Pons (tissue), 1 donor: ENCODE results near the gene BANF1.
A peak's percentile ranks its signal among the peaks of the same experiment; 100 is the strongest.
"Not testable (repeated sequence)": the region's sequence is repeated elsewhere in the genome, so short reads cannot be mapped to it uniquely, and the experiment has no call there.

Source experiments
- DNase-seq: peaks from one replicate; pipeline ENCODE4 v3.0.0-alpha.2; 2016; ENCODE audit warnings: low spot score

BANF1 gene

DNA sequence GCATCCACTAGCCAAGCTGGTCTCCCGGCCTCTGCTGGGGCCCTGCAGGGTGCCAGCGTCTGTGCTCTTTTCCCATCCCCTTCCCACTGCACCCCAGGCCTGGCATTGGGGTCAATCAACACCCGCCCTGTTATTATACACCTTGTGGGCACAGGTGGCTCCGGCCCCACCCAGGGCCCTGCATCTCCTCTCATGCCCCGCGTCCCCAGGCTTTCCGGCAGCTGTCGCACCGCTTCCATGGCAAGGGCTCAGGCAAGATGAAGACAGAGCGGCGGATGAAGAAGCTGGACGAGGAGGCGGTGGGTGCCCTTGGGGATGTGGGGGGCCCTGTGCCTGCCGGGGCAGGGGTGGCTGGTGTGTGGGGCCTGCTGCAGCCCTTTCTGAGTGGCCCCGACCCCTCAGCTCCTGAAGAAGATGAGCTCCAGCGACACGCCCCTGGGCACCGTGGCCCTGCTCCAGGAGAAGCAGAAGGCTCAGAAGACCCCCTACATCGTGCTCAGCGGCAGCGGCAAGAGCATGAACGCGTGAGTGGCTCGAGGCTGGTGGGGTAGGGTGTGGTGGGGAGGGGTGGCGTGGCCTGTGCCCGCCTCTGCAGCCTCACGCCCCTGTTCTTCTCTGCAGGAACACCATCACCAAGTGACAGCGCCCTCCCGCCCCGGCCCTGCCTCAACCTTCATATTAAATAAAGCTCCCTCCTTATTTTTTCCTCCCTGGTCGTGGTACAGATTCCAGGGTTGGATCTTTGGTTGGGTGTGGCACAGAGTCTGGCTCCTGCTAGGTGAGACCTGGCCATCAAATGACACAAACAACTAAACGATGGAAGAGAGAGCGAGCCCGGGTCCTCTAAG is 23.7 kb upstream of the BANF1 start:
- DNase-seq, result no peak

DNA sequence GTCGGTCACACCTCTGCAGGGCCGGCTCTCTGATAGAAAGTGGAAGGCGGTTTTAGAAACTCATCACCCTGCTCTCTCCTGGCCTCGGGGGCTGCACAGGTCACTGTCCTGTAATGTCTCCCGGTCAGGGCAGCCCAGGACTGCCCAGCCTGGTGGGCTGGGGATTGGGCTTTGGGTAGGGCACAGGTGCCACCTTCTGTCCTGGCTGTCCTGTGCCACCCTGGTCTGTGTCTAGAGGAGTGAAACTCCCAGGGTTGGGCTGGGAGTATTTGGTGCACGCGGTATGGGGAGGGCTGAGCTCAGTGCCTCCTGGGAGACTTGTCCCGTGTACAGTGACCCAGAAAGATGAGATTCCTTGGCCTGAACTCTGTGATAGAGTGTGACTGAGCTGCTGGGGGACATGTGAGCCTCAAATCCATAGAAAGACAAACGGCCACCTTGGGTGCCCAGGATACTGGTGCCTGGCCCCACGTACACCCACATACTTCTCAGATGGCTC is 23.0 kb upstream of the BANF1 start:
- DNase-seq, result no peak

DNA sequence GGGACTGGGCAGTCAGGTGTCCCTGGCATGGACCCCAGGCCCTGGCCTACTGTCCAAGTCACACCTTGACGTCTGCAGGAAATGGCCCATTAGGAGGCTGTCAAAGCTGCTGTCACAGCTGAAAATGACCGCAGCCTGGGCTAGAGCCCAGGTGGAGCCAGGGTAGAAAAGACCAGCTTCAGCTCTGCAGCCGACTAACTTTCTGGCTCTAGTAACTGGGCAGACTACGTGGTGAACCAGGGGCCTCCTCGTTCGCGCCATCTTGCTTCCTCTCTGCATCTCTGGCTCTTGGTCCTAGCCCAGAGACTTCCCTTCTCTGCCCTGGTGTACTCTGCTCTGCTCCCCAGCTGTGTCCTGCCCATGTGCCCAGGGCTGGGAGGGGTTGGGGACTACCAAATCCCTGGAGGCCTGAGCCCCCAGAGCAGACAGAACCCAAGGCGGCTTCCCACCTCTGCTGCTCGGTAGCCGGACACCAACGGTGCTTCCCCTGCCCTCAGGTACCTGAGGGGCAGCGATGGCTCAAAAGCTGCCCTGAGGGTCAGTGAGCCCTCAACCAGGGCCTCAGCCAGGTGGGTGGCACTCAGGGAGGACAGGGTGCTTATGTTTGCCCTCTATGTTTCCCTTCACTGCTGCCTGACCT is 21.1 kb upstream of the BANF1 start:
- no peak for DNase-seq

DNA sequence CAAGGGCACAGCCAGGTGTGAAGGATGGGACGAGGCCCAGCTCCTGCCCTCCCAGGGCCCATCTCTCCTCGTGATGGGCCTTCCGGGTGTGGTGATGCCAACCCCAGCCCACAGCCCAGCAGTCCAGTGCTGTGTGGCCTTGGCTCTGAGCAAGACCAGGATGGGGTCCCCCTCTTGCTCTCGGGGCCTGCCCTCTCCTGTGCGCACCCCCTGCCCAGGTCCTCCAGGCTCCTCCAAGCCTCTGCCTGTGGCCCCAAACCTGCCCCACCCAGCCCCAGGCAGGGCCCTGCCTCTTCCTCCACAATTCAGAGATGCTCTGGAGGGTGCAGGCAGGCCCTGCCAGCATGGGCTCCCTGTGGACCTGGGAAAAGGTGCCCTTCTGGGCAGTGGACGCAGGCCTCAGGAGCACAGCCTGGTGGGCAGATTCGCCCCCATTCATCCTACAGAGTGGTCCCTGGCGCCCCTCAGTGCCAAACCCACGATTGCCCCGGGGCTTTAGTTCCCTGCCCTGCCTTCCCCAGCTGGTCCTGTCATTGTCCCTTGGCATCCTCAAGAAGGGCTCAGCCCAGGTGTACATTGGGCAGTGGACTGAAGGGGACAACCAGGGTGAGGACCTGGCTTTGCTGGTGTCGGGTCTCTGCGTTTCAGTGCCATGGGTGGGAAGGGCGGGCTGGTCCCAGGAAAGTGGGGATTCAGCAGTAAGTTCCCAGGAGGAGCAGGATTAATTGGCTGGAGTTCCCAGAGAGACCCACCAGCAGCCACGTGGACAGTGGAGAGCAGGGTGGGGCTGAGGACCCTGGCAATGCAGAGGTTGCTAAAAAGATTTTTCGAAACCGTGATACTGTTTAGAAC is 20.1 kb upstream of the BANF1 start:
- no peak for DNase-seq

DNA sequence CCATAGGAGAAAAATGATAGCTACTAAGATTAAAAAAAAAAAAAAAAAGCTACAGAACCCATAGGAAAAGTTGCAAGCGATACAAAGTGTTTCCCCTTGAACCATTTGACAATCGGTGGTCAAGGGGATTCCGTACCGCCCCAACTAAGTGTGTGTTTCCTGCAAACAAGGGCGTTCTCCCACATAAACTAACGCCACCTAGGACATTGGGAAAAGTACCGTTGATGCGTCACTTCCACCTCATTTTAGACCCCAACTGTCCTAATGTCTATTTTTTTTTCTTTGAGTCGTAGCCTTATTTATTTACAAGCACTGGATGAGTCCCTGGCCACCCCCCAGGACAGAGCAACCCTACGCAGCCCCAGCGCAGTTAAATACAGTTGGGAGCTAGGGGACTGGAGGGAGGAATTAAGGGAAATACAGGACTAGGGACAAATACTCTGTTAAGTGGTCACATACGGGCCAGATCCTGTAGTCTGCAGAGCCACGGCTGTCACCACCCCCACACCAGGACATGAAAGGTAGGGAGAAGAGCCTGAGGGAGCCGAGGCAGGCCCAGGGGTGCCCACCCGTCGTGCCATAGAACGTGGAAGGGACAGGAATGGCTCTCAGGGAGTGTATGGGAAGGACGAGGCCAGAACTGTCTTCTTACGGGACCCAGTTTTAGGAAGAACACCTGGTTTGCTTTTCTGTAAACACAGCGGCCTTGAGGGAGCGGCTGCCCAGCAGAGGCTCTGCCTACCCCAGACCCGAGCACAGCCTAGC is 19.3 kb upstream of the BANF1 start:
- DNase-seq, result no peak

DNA sequence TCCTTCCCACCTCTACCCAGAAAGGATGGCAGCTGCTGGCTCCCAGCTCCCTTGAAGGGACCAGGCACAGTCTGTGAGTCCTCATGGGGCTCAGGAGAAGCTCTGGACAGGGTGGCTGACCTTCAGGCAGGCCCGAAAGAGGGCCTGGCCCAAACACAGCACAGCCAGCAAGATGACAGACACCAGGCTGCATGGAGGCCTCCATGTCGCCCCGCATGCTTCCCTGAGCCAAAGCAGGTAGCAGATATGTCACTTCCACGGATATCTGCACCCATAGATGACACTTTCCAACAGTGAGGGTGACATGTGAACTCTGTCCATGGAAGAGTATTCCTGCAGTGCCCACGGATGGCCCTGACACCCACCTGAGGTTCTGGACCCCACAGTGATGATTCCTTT is 18.7 kb upstream of the BANF1 start:
- no peak for DNase-seq

DNA sequence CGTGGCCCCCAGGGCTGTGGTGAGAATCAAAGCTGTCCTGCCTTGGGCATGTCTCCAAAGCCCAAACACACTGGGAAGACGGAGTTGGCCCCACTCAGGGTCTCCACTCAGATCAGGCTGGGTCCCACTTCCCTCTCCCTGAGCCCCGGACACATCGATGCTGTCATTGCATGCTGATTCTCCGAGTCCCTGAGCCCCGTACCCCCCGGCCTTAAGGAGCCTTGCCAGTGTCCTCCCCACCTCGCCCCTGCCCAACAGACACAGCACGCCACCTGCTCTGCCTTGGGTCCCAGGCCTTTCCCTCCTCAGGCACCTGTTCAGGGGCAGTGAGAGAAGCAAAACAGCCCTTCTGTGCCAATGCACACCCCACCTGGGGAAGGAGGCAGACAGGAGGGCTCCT is 15.0 kb upstream of the BANF1 start:
- DNase-seq, result no peak

DNA sequence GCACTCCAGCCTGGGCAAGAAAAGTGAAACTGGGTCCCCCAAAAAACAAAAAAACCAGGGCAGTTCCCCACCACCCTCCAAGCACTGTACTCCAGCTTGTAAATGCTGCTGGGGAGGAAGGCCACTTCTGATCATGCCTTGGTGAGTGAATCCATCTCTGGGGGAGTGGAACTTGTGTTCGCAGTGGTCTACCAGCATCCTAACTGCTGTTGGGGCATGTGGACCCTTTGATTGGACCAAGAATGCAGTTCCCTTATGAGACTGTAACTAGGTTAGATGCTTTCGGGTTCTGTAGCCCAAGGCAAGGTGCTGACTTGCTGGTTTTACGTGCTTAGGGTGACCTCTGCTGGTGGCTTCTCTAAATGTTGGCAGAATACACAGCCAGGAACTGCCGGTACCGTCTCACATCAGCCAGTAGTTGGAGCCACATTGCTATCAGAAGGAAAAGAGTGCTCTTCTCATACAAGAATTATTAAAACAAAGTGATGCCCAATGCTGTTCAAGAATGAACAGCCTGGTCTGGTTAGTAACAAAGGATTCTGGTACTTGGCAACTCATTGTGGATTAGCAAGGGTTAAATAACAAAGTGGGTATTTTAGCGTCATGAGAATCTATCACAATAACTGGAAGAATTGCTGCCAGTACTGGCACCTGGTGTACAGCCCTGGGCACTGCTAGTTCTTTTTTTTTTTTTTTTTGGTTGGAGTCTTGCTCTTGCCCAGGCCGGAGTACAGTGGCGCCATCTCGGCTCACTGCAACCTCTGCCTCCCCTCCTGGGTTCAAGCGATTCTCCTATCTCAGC is 13.3 kb upstream of the BANF1 start:
- DNase-seq, result peak; percentile 98

DNA sequence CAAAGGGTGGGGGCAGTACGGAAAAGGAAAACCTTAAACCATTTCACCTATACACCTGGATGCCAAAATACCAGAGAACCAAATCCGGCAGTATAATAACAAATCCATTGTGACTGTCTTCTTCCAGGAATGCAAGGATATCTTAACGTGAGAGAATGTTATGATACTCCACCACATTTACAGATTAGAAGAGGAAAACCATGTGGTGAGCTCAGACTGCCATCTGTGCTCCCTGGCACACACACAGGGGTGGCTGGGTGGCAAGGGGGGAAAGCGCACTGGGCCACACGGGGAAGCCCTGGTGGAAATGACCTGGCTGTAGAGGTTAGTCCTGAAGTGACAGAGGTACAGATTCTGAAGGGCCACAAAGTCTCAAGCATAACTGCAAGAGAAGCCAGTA is 10.2 kb upstream of the BANF1 start:
- no peak for DNase-seq

DNA sequence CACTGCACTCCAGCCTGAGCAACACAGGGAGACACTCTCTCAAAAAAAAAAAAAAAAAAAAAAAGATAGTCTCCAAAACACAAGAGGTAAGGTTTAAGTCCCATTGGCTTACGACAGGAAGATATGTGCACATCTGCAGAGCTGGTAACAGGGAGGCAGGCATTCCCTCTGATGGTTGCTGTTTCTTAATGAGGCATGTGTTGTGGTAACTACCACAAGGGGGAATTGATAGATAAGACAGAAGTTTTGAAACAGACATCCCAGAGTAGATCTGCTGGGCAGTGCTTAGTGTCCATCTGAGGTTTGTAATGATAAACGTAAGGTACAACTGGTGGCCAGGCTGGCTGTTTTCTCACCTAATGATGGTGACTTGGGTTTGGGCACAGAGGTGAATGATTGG is 5.0 kb upstream of the BANF1 start:
- DNase-seq, result no peak

DNA sequence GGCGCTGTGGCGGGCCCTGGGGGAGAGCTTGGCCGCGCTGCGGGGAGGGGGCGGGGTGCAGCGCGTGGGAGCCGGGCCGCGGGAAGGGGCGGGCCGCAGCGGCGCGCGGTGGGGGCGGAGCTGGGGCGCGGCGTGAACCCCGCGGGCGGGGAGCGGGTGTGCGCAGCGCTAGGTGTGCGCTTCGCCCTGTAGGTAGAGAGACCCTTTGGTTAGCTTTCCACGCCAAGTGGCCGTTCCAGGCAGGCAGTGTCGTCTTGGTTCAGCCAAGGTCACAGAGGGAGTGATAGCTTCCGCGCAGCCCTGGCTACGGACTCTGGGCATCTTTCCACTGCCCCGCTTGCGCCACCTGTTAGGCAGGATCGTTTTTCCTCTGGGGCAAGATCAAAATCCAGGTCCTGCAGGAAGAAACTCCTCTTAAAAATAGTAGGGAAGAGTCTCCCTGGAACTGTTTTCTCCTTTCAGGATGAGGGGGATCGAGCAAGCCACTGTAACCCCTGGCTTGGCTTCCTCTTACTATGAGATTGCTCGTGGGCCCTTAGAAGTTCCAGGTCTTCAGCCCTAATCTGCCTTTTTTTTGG is 434 bp downstream of the BANF1 start:
- DNase-seq, result no peak

DNA sequence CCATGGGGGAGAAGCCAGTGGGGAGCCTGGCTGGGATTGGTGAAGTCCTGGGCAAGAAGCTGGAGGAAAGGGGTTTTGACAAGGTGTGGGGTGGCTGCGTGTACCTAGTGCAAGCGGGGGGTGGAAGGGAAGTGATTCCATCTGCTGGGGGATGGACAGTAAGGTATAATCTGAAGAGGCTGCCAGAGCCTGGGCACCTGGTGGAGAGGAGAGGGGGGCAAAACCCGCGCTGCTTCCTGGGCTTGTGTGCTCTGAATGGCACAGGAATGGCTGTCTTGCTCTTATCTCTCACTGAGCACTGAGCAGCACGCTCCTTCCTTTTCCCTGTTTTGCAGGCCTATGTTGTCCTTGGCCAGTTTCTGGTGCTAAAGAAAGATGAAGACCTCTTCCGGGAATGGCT is 988 bp downstream of the BANF1 start:
- no peak for DNase-seq

DNA sequence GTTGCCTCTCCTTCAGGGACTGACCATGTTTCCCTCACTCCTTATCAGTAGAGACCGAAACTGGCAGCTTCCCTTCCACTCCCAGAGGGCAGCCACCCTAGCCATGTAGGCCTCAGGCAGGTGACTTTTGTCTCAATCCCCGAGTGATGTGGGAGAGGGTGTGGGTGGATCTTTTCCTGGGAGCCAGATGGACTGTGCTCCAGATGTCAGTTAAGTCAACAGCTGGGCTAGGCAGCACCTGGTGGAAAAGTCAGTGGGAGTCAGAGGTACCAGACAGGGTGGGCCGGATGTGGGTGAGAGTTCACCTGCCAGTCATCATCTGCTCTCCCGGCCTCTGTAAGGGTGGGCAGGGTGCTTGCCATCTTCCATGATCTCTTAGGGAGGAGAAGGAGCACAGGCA is 1.9 kb downstream of the BANF1 start:
- no peak for DNase-seq

DNA sequence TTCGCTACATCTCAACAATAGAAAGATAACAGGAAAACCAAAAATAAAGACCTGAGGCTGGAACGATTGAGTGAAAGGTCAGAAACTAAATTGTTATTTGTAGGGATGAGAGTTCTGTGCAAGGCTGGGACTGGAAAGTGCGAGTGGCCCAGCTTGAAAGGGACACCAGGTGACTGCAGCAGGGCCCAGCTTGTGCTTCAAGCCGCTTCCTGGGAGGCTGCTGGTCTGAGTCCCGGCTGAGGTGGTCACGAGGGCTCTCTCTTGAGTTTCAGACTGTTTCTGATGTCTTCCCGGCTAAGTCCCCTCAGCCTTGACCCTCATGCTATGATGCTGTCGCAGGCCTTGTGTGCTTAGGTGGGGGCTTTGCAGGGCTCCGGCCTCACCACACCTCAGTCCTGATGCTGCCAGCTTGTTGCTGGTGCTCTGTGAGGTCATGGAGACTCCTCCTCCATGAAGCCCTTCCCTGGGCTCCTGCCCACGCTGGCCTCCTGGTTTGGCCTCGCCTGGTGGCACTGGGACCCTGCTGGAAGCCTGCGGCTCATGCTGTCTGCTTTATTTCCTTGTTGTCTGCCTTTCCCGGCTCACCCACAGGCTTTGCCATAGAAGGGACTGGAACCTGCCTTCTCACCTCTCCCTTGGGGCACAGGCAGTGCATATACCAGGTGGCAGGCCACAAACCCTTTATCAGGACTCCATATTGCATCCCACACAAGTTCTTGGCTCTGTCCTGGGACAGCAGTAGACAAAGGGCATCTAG is 4.0 kb downstream of the BANF1 start:
- no peak for DNase-seq

DNA sequence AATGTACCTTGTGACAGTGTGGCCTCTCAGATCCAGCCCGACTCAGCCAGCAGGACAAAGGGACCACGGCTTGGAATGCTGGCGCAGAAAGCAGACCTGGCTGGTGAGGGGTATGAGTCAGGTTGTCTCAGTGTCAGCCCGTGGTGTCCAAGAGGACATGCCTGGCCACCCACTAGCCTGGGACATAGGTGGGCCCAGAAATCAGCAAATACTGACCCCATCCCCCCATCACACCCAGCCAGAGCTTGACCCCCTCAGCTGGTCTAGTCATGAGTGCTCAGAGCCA is 4.5 kb downstream of the BANF1 start:
- no peak for DNase-seq

DNA sequence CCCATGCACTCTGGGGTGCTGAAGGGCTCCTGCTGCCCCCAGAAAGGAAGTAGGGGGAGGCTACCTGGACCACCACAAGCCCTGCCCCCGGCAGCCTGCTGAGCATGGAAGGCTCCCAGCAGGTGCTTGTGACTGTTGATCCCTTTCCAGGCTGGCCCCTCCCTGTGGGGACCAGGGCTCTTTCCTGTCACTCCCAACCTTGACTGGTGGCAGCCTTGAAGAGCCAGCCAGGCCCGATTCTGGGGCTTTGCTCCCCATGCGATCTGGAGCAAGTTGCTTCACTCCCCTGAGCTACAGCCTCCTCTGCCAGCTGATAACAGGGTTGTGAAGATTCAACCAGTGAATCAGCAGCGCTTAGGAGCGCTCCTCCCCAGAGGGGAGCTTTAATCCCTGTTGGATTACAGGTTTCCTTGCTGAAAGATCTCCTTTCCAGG is 4.9 kb downstream of the BANF1 start:
- no peak for DNase-seq

DNA sequence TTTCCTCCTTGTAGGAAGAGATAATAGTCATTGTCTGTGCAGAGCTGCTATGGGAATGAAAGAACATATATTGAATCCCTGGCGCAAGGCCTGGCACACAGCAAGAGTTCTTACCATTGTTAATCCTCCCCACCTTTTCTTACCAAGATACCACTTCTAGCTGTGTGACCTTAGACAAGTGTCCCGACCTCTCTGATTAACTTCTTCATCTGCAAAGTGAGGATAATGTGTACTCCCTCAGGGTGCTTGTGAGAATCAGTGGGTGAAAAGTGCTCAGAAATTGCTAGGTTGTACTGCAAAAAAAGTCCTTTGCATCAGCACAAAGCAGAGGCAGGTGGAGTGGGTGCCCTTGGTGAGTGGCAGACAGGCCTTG is 5.8 kb downstream of the BANF1 start:
- DNase-seq, result no peak

DNA sequence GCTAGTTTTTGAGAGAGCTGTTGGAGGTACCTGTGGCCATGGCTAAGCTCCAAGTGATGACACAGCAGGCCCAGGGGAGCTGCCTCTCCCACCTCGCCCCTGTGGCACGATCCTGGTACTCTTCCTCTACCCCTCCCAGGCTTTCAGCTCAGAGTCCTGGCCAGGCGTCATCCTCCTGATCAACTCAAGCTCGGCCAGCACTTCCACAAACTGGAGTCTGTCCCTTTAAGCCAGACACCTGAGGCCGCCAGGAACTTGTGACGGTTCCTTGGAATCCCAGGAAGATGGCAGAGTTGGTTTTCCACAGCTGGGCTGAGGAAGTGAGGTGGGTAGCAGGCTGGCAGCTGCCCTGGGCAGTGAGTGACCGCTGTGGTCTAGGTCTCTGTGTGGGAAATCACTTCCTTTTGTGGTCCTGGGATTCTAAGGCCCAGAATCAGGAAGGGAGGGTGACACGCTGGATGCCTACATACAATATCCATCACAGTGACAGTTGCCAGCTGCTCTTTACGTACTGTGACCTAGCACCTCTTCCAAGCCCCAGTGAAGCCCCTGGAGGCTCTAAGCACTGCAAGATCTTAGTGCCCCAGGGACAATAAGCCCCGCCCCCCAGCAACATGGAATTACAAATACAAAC is 6.3 kb downstream of the BANF1 start:
- DNase-seq, result no peak

DNA sequence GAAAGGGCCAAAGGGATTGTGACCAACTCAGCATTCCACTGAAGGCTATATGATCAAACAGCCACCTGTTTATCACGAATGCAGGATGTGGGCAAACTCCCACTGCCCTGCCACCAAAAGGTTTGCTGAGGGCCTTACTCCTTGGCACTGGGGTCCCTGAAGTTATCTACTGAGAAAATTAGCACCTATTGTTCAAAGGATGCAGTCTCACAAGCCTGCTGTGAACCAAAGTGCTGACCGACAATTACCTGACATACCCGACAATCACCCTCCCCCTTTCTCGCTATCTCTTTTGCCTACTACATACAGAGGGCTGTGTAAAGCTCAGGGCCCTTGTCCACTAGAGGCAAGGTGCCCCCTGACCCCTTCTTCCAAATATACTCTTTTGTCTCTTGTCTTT is 7.7 kb downstream of the BANF1 start:
- not testable (repeated sequence) for DNase-seq
